HepG2 (cell line): ENCODE data around the gene CBLC. TPM values are rescaled to one million over a fixed set of nuclear protein-coding genes. Genes with fewer than 3 reads are reported as not detected.
A peak's percentile ranks its signal among the peaks of the same experiment; 100 is the strongest.

Source experiments
- ARNT ChIP-seq: fragments of 450-650 bp; IDR thresholded peaks from 2 replicates; pipeline ENCODE4 v1.6.1; 2017
- BRCA1 ChIP-seq: sonication (generic); formaldehyde crosslinking; IDR thresholded peaks from 2 replicates; pipeline ENCODE4 v1.4.0; 2020; ENCODE audit warnings: missing genetic modification reagents
- ELF4 ChIP-seq: sonication (generic); formaldehyde crosslinking; IDR thresholded peaks from 2 replicates; pipeline ENCODE4 v1.5.0; 2020; ENCODE audit warnings: missing genetic modification reagents, mild to moderate bottlenecking, moderate library complexity, borderline replicate concordance
- HMGA1 ChIP-seq: sonication (generic); formaldehyde crosslinking; conservative IDR thresholded peaks from 2 replicates; pipeline ENCODE4 v1.4.0; 2020; ENCODE audit warnings: missing genetic modification reagents
- HOXA7 ChIP-seq: sonication (generic); formaldehyde crosslinking; IDR thresholded peaks from 2 replicates; pipeline ENCODE4 v1.8.1; 2022; ENCODE audit warnings: mild to moderate bottlenecking, missing genetic modification reagents, moderate library complexity
- JUN ChIP-seq: sonication (generic); formaldehyde crosslinking; IDR thresholded peaks from 2 replicates; pipeline ENCODE4 v1.4.0; 2020; ENCODE audit warnings: mild to moderate bottlenecking, missing genetic modification reagents
- KDM3A ChIP-seq: IDR thresholded peaks from 2 replicates; pipeline ENCODE4 v1.6.1; 2018; ENCODE audit warnings: low read depth, missing compliant biosample characterization
- MIER3 ChIP-seq: IDR thresholded peaks from 2 replicates; pipeline ENCODE4 v1.6.1; 2016; ENCODE audit warnings: missing compliant biosample characterization, borderline replicate concordance
- MZF1 ChIP-seq: sonication (generic); formaldehyde crosslinking; IDR thresholded peaks from 2 replicates; pipeline ENCODE4 v1.8.1; 2023; ENCODE audit warnings: mild to moderate bottlenecking, missing genetic modification reagents, borderline replicate concordance
- NFE2 ChIP-seq: sonication (generic); formaldehyde crosslinking; IDR thresholded peaks from 2 replicates; pipeline ENCODE4 v1.4.0; 2020; ENCODE audit warnings: missing genetic modification reagents
- NONO ChIP-seq, 2 experiments: fragments of 450-650 bp in 1 of 2; sonication (generic) in 1 of 2; formaldehyde crosslinking in 1 of 2; IDR thresholded peaks in 1 of 2; conservative IDR thresholded peaks in 1 of 2; 2 replicates each; pipeline versions ENCODE4 v1.6.1 to v1.8.0; 2017 to 2022; ENCODE audit warnings: mild to moderate bottlenecking in 1 of 2, missing genetic modification reagents in 1 of 2, moderate library complexity in 1 of 2
- RAD21 ChIP-seq: fragments of 450-650 bp; formaldehyde crosslinking; IDR thresholded peaks from 2 replicates; pipeline ENCODE4 v1.5.0; 2020; ENCODE audit warnings: mild to moderate bottlenecking
- SKIL ChIP-seq: sonication (generic); formaldehyde crosslinking; IDR thresholded peaks from 2 replicates; pipeline ENCODE4 v1.8.0; 2022; ENCODE audit warnings: missing genetic modification reagents, mild to moderate bottlenecking, moderate library complexity, borderline replicate concordance
- SUZ12 ChIP-seq: fragments of 150-350 bp; IDR thresholded peaks from 2 replicates; pipeline ENCODE4 v1.6.1; 2014; ENCODE audit warnings: low read depth, low read length
- XBP1 ChIP-seq: sonication (generic); formaldehyde crosslinking; IDR thresholded peaks from 2 replicates; pipeline ENCODE4 v1.5.0; 2020; ENCODE audit warnings: missing genetic modification reagents
- ZNF343 ChIP-seq: sonication (generic); formaldehyde crosslinking; IDR thresholded peaks from 2 replicates; pipeline ENCODE4 v1.4.0; 2020; ENCODE audit warnings: mild to moderate bottlenecking, missing genetic modification reagents
- polyA plus RNA-seq, 8 experiments: library from polyadenylated mRNA; depleted of rRNA in 3 of 8; stranded (reverse) in 7 of 8; unstranded in 1 of 8; fragments of >200 nt; fragmentation: Illumina TruSeq in 4 of 8; extraction: Trizol in 4 of 8; gene quantifications; 2 replicates each; pipeline versions ENCODE4 v1.2.1 to v1.2.3, GENCODE V29; 2011 to 2016; ENCODE audit warnings: low read depth in 4 of 8, missing spikeins in 1 of 8, mixed read lengths in 1 of 8; ENCODE audit not compliant: insufficient read depth in 1 of 8
- total RNA-seq, 5 experiments: library from RNA; depleted of rRNA; stranded (reverse); fragments of >200 nt; fragmentation: Illumina TruSeq; extraction: Trizol; gene quantifications; 2 replicates each; pipeline ENCODE4 v1.2.3, GENCODE V29; 2016; ENCODE audit warnings: low read depth in 1 of 5
- TF ChIP-seq, protein P1 (sequence below): sonication (generic); formaldehyde crosslinking; IDR thresholded peaks from 2 replicates; pipeline ENCODE4 v1.8.0; 2022; ENCODE audit warnings: mild to moderate bottlenecking, missing genetic modification reagents, moderate library complexity
- TF ChIP-seq, protein P2 (sequence below): IDR thresholded peaks from 2 replicates; pipeline ENCODE4 v1.6.1; 2018; ENCODE audit warnings: missing genetic modification reagents, mild to moderate bottlenecking, missing compliant biosample characterization
- TF ChIP-seq, protein P3 (sequence below): IDR thresholded peaks from 2 replicates; pipeline ENCODE4 v1.6.1; 2012; ENCODE audit warnings: low read length, improper control_type of control experiment
- TF ChIP-seq, protein P4 (sequence below): sonication (generic); formaldehyde crosslinking; IDR thresholded peaks from 2 replicates; pipeline ENCODE4 v1.5.0; 2020; ENCODE audit warnings: mild to moderate bottlenecking, missing genetic modification reagents, borderline replicate concordance

CBLC gene
- total and polyA plus RNA-seq, 2 of the 13 experiments (the other 11 are each of a cell fraction or from before 2014, with no cell fraction given): 1.8 to 2.6 TPM

DNA sequence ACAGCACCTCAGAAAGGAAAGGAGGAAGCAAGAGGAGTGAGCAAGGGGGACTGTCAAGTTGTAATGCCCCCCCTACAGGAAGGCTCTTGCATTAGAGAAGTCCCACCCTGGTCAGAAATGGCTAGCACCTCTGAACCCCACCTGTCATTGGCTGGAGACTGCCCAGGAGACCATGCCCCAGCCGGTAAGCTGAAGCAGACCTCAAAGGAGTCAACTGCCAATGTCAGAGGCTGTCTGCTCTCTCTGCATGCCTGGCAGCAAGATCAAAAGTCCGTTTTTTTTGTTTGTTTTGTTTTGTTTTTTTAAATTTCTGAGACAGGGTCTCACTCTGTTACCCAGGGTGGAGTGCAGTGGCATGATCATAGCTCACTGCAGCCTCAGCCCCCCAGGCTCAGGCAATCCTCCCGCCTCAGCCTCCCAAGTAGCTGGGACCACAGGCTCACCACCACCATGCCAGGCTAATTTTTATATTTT lies 37.3 kb upstream of the CBLC start (continued):
- TF ChIP-seq MZF1 (CRISPR knock-in tag) (no peak), SUZ12 (no peak), SKIL (CRISPR knock-in tag) (peak; percentile 60), RAD21 (CRISPR knock-in tag) (no peak), NONO (IDR thresholded peaks at IDR 0.05) (no peak), NONO (CRISPR knock-in tag; conservative IDR thresholded peaks at IDR 0.05) (no peak), JUN (CRISPR knock-in tag) (no peak), HMGA1 (CRISPR knock-in tag) (no peak), ARNT (no peak), BRCA1 (CRISPR knock-in tag) (no peak), KDM3A (0 out of 2 replicates have a peak, but pooled peaks have one; percentile 30), ZNF343 (no peak), HOXA7 (no peak), MIER3 (CRISPR knock-in tag) (no peak), XBP1 (CRISPR knock-in tag) (no peak), NFE2 (CRISPR knock-in tag) (no peak), ELF4 (CRISPR knock-in tag) (no peak)
- TF ChIP-seq, protein P1, sequence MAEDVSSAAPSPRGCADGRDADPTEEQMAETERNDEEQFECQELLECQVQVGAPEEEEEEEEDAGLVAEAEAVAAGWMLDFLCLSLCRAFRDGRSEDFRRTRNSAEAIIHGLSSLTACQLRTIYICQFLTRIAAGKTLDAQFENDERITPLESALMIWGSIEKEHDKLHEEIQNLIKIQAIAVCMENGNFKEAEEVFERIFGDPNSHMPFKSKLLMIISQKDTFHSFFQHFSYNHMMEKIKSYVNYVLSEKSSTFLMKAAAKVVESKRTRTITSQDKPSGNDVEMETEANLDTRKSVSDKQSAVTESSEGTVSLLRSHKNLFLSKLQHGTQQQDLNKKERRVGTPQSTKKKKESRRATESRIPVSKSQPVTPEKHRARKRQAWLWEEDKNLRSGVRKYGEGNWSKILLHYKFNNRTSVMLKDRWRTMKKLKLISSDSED (CRISPR knock-in tag): no peak
- TF ChIP-seq, protein P2, sequence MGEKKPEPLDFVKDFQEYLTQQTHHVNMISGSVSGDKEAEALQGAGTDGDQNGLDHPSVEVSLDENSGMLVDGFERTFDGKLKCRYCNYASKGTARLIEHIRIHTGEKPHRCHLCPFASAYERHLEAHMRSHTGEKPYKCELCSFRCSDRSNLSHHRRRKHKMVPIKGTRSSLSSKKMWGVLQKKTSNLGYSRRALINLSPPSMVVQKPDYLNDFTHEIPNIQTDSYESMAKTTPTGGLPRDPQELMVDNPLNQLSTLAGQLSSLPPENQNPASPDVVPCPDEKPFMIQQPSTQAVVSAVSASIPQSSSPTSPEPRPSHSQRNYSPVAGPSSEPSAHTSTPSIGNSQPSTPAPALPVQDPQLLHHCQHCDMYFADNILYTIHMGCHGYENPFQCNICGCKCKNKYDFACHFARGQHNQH (CRISPR knock-in tag): peak; percentile 37; the same call in 1 of the 2 replicates
- TF ChIP-seq, protein P3, sequence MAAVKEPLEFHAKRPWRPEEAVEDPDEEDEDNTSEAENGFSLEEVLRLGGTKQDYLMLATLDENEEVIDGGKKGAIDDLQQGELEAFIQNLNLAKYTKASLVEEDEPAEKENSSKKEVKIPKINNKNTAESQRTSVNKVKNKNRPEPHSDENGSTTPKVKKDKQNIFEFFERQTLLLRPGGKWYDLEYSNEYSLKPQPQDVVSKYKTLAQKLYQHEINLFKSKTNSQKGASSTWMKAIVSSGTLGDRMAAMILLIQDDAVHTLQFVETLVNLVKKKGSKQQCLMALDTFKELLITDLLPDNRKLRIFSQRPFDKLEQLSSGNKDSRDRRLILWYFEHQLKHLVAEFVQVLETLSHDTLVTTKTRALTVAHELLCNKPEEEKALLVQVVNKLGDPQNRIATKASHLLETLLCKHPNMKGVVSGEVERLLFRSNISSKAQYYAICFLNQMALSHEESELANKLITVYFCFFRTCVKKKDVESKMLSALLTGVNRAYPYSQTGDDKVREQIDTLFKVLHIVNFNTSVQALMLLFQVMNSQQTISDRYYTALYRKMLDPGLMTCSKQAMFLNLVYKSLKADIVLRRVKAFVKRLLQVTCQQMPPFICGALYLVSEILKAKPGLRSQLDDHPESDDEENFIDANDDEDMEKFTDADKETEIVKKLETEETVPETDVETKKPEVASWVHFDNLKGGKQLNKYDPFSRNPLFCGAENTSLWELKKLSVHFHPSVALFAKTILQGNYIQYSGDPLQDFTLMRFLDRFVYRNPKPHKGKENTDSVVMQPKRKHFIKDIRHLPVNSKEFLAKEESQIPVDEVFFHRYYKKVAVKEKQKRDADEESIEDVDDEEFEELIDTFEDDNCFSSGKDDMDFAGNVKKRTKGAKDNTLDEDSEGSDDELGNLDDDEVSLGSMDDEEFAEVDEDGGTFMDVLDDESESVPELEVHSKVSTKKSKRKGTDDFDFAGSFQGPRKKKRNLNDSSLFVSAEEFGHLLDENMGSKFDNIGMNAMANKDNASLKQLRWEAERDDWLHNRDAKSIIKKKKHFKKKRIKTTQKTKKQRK: no peak
- TF ChIP-seq, protein P4, sequence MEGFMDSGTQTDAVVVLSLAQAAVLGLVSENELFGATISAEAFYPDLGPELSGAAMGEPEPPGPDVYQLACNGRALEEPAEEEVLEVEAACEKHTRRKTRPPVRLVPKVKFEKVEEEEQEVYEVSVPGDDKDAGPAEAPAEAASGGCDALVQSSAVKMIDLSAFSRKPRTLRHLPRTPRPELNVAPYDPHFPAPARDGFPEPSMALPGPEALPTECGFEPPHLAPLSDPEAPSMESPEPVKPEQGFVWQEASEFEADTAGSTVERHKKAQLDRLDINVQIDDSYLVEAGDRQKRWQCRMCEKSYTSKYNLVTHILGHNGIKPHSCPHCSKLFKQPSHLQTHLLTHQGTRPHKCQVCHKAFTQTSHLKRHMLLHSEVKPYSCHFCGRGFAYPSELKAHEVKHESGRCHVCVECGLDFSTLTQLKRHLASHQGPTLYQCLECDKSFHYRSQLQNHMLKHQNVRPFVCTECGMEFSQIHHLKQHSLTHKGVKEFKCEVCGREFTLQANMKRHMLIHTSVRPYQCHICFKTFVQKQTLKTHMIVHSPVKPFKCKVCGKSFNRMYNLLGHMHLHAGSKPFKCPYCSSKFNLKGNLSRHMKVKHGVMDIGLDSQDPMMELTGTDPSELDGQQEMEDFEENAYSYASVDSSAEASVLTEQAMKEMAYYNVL (CRISPR knock-in tag): no peak
